ENCODE measurements around the gene GSG1L.
"Not testable (repeated sequence)": the region's sequence is repeated elsewhere in the genome, so short reads cannot be mapped to it uniquely, and the experiment has no call there.

The GSG1L gene

GRCh38 chr16:27977966-27978365 is 85.5 kb downstream of the GSG1L start:
- no peak for DNase-seq

- no peak for DNase-seq
Observed at GRCh38 chr16:27976990-27977389, 86.5 kb downstream of the GSG1L start.

- no peak for DNase-seq
Observed at GRCh38 chr16:27974896-27975540, 88.5 kb downstream of the GSG1L start.

GRCh38 chr16:27973678-27974077 is 89.8 kb downstream of the GSG1L start:
- DNase-seq, result no peak

- DNase-seq, result no peak
Observed at GRCh38 chr16:27972500-27972899, 91.0 kb downstream of the GSG1L start.

- no peak for DNase-seq
Observed at GRCh38 chr16:27969574-27969973, 93.9 kb downstream of the GSG1L start.

- DNase-seq, result no peak
Observed at GRCh38 chr16:27967169-27967568, 96.3 kb downstream of the GSG1L start.

GRCh38 chr16:27966756-27967155 is 96.8 kb downstream of the GSG1L start:
- no peak for DNase-seq

- DNase-seq, result no peak
Observed at GRCh38 chr16:27965801-27966200, 97.7 kb downstream of the GSG1L start.

GRCh38 chr16:27963471-27963965 is 100.0 kb downstream of the GSG1L start:
- DNase-seq, result no peak

GRCh38 chr16:27962197-27962596 is 101.3 kb downstream of the GSG1L start:
- DNase-seq, result no peak

- DNase-seq, result no peak
Observed at GRCh38 chr16:27961296-27961620, 102.3 kb downstream of the GSG1L start.

GRCh38 chr16:27960619-27961295 is 102.8 kb downstream of the GSG1L start:
- no peak for DNase-seq

GRCh38 chr16:27959914-27960313 is 103.6 kb downstream of the GSG1L start:
- DNase-seq, result no peak

- no peak for DNase-seq
Observed at GRCh38 chr16:27954191-27954590, 109.3 kb downstream of the GSG1L start.

- DNase-seq, result no peak
Observed at GRCh38 chr16:27952811-27953210, 110.7 kb downstream of the GSG1L start.

GRCh38 chr16:27951489-27952120 is 111.9 kb downstream of the GSG1L start:
- no peak for DNase-seq

GRCh38 chr16:27950206-27950887 is 113.2 kb downstream of the GSG1L start:
- DNase-seq, result no peak

GRCh38 chr16:27947696-27948095 is 115.8 kb downstream of the GSG1L start:
- no peak for DNase-seq

GRCh38 chr16:27945233-27945973 is 118.1 kb downstream of the GSG1L start:
- no peak for DNase-seq

GRCh38 chr16:27943766-27944165 is 119.7 kb downstream of the GSG1L start:
- no peak for DNase-seq

GRCh38 chr16:27942071-27942470 is 121.4 kb downstream of the GSG1L start:
- DNase-seq, result not testable (repeated sequence)

GRCh38 chr16:27935076-27935475 is 128.4 kb downstream of the GSG1L start:
- no peak for DNase-seq

Measured in NCI-H1048 (cell line).